Testis (tissue), 2 donors: ENCODE data around the gene FGF23.

Experiments used
- POLR2A ChIP-seq: fragments of 450-650 bp; IDR thresholded peaks from one replicate; pipeline ENCODE4 v1.6.1; 2017; ENCODE audit warnings: antibody characterized with exemption, mild to moderate bottlenecking, moderate library complexity
- TF ChIP-seq, protein P1 (sequence below), 3 experiments: fragments of 450-650 bp in 2 of 3; fragments of 200-600 bp in 1 of 3; sonication (generic) in 1 of 3; IDR thresholded peaks; one replicate each; pipeline ENCODE4 v1.5.1; 2016 to 2019; ENCODE audit warnings: antibody characterized with exemption in 3 of 3, mild to moderate bottlenecking in 2 of 3, moderate library complexity in 1 of 3

DNA sequence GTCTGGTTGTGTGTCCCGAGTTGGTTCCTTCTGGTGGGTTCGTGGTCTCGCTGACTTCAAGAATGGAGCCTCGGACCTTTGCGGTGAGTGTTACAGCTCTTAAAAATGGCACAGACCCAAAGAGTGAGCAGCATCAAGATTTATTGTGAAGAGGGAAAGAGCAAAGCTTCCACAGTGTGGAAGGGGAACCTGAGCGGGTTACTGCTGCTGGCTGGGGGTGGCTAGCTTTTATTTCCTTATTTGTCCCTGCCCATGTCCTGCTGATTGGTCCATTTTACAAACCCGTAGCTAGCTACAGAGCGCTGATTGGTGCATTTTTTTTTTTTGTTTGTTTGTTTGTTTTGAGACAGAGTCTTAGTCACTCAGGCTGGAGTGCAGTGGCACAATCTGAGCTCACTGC is 36.8 kb upstream of the FGF23 start:
- TF ChIP-seq, protein P1, sequence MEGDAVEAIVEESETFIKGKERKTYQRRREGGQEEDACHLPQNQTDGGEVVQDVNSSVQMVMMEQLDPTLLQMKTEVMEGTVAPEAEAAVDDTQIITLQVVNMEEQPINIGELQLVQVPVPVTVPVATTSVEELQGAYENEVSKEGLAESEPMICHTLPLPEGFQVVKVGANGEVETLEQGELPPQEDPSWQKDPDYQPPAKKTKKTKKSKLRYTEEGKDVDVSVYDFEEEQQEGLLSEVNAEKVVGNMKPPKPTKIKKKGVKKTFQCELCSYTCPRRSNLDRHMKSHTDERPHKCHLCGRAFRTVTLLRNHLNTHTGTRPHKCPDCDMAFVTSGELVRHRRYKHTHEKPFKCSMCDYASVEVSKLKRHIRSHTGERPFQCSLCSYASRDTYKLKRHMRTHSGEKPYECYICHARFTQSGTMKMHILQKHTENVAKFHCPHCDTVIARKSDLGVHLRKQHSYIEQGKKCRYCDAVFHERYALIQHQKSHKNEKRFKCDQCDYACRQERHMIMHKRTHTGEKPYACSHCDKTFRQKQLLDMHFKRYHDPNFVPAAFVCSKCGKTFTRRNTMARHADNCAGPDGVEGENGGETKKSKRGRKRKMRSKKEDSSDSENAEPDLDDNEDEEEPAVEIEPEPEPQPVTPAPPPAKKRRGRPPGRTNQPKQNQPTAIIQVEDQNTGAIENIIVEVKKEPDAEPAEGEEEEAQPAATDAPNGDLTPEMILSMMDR (IDR thresholded peaks at IDR 0.05) = no peak
- no peak for TF ChIP-seq POLR2A
